ENCODE measurements around the gene GP1BA. TPM values are rescaled to one million over a fixed set of nuclear protein-coding genes. Genes with fewer than 3 reads are reported as not detected.
A peak's percentile ranks its signal among the peaks of the same experiment; 100 is the strongest.

The GP1BA gene
- 2.2 TPM for total RNA-seq

- DNase-seq (ENCODE audit: low read depth in 2 of 3, low spot score in 2 of 3), result peak in 2 of 3 donors; percentile 41 to 57
Observed at GRCh38 chr17:4931963-4932362, at the start of gene GP1BA. Gene GP1BA, plus strand, starts transcription at chr17:4932277. Its CDS starts 328 bp downstream, at chr17:4932605.

- DNase-seq (ENCODE audit: low read depth in 2 of 3, low spot score in 2 of 3), result no peak
Observed at GRCh38 chr17:4884489-4884888, 47.6 kb upstream of the GP1BA start.

GRCh38 chr17:4886830-4887229 lies 45.2 kb upstream of the GP1BA start:
- no peak for DNase-seq (ENCODE audit: low read depth in 2 of 3, low spot score in 2 of 3)

GRCh38 chr17:4887581-4887980 lies 44.5 kb upstream of the GP1BA start:
- DNase-seq (ENCODE audit: low read depth in 2 of 3, low spot score in 2 of 3), result no peak

- no peak for DNase-seq (ENCODE audit: low read depth in 2 of 3, low spot score in 2 of 3)
Observed at GRCh38 chr17:4891411-4892410, 40.4 kb upstream of the GP1BA start.

GRCh38 chr17:4892499-4893221 lies 39.4 kb upstream of the GP1BA start:
- no peak for DNase-seq (ENCODE audit: low read depth in 2 of 3, low spot score in 2 of 3)

GRCh38 chr17:4893272-4893671 lies 38.8 kb upstream of the GP1BA start:
- DNase-seq (ENCODE audit: low read depth in 2 of 3, low spot score in 2 of 3), result no peak

GRCh38 chr17:4893721-4894560 lies 38.1 kb upstream of the GP1BA start:
- DNase-seq (ENCODE audit: low read depth in 2 of 3, low spot score in 2 of 3), result no peak

GRCh38 chr17:4895121-4895520 lies 37.0 kb upstream of the GP1BA start:
- DNase-seq (ENCODE audit: low read depth in 2 of 3, low spot score in 2 of 3), result no peak

- no peak for DNase-seq (ENCODE audit: low read depth in 2 of 3, low spot score in 2 of 3)
Observed at GRCh38 chr17:4895657-4896331, 36.3 kb upstream of the GP1BA start.

- no peak for DNase-seq (ENCODE audit: low read depth in 2 of 3, low spot score in 2 of 3)
Observed at GRCh38 chr17:4896332-4897197, 35.5 kb upstream of the GP1BA start.

GRCh38 chr17:4897198-4897687 lies 34.8 kb upstream of the GP1BA start:
- no peak for DNase-seq (ENCODE audit: low read depth in 2 of 3, low spot score in 2 of 3)

GRCh38 chr17:4897785-4898184 lies 34.3 kb upstream of the GP1BA start:
- DNase-seq (ENCODE audit: low read depth in 2 of 3, low spot score in 2 of 3), result no peak

GRCh38 chr17:4898351-4898750 lies 33.7 kb upstream of the GP1BA start:
- no peak for DNase-seq (ENCODE audit: low read depth in 2 of 3, low spot score in 2 of 3)

GRCh38 chr17:4898927-4899326 lies 33.1 kb upstream of the GP1BA start:
- no peak for DNase-seq (ENCODE audit: low read depth in 2 of 3, low spot score in 2 of 3)

- peak; percentile 76 to 98 (median 97) for DNase-seq (ENCODE audit: low read depth in 2 of 3, low spot score in 2 of 3)
Observed at GRCh38 chr17:4899341-4900230, 32.5 kb upstream of the GP1BA start, which contains the start of gene C17orf107. Gene C17orf107, plus strand, starts transcription at chr17:4899536. Its CDS starts 227 bp downstream, at chr17:4899763.

GRCh38 chr17:4900231-4901107 lies 31.6 kb upstream of the GP1BA start:
- peak in 2 of 3 donors; percentile 81 to 85 for DNase-seq (ENCODE audit: low read depth in 2 of 3, low spot score in 2 of 3)
